Retinal pigment epithelial cell (primary cell): ENCODE results near the gene OSBPL9.
A peak's percentile ranks its signal among the peaks of the same experiment; 100 is the strongest.

Experiments
- DNase-seq: peaks from one replicate; pipeline ENCODE4 v3.0.0-alpha.2; 2010; ENCODE audit warnings: low read depth
- H3K4me3 ChIP-seq: 2 replicates; pipeline ENCODE4 v1.5.1; 2011; ENCODE audit warnings: mild to moderate bottlenecking, low read length, control low read depth, moderate library complexity
- TF ChIP-seq, protein P1 (sequence below): conservative IDR thresholded peaks from 2 replicates; pipeline ENCODE4 v1.5.1; 2011; ENCODE audit warnings: low read depth, low read length, control low read depth, inconsistent platforms

OSBPL9 gene

DNA sequence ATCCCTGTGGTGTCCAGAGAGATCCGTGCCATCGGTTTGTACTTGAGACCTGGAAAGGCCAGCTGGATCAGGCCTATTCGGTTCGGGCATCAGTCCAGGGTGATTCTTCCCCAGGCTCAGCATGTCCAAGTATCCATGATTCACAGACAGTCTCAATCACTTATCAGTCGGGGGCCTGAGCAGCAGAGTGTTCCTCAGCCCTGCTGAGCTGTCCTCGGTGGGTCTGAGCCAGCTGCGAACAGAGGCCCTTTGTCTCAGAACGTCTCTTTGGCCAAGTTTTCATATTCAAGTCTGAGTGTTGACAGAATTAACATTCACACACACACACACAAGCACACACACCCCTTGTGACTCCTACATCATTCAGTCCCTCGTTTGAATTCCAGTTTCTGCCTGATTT, 33.4 kb upstream of the OSBPL9 start:
- TF ChIP-seq, protein P1, sequence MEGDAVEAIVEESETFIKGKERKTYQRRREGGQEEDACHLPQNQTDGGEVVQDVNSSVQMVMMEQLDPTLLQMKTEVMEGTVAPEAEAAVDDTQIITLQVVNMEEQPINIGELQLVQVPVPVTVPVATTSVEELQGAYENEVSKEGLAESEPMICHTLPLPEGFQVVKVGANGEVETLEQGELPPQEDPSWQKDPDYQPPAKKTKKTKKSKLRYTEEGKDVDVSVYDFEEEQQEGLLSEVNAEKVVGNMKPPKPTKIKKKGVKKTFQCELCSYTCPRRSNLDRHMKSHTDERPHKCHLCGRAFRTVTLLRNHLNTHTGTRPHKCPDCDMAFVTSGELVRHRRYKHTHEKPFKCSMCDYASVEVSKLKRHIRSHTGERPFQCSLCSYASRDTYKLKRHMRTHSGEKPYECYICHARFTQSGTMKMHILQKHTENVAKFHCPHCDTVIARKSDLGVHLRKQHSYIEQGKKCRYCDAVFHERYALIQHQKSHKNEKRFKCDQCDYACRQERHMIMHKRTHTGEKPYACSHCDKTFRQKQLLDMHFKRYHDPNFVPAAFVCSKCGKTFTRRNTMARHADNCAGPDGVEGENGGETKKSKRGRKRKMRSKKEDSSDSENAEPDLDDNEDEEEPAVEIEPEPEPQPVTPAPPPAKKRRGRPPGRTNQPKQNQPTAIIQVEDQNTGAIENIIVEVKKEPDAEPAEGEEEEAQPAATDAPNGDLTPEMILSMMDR, result no peak
- no peak overlapping the region for H3K4me3 ChIP-seq
- peak; percentile 54 for DNase-seq

GRCh38 chr1:51584021-51584420, 32.9 kb upstream of the OSBPL9 start:
- TF ChIP-seq, protein P1, result no peak
- no peak for DNase-seq
- H3K4me3 ChIP-seq, result no peak overlapping the region

DNA sequence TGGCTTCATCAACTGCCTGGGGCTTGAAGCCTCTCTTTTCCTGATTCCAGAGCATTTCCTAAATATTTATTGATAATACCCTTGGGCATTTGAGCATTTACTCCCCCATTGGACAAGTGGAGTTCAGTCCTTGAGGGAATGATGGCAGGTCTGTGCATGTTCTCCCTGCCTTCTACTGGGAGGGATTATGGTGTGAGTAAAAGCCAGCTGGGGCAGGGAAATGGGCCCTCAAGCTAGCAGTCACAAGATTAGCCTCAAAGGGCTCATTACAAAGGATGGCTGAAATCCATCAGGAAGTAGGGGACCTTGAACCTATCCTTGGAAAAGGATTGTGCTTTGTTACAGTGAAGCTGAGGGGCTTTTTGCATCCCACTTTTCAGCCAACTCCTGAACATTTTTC, 24.2 kb upstream of the OSBPL9 start:
- TF ChIP-seq, protein P1, result no peak
- H3K4me3 ChIP-seq, result no peak overlapping the region
- no peak for DNase-seq

DNA sequence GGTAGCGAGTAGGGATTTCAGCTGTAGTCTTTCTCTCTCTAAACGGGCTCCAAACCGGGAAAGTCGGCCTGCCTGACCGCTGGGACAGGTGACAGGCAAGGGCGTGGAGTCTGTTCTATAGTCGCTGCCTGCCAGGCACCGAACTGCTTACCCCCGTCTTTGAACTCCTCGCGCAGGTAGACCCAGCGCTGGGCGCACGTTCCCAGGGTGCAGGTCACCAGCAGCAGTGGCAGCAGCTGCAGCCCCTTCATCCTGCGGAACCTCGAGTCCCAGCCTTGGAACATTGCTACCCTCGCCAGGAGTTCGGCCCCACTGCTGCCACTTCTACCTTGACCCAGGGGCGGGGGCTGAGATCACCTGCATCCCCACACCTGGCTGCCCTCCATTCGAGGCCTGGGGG, 22.2 kb upstream of the OSBPL9 start:
- H3K4me3 ChIP-seq, result no peak overlapping the region
- no peak for DNase-seq
- TF ChIP-seq, protein P1, result no peak

DNA sequence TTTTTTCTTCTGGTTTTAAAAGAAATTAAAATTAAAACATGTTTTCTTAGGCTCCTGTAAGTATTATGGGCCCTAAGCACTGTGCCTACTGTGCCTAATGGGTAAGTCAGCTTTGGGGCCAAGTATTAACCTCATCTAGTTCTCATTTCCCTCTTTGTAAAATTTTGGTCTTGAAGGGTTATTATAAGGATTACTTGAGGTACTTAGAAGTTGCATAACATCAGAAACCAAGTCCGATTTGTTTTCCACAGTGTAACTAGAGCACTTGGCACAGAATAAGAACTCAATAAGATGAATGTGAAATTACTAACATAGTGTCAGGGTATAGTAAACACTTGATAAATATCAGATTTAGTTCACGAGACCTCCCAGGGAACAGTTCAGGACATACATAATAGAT, 16.4 kb upstream of the OSBPL9 start:
- no peak for DNase-seq
- no peak overlapping the region for H3K4me3 ChIP-seq
- TF ChIP-seq, protein P1, result no peak

- H3K4me3 ChIP-seq, result no peak overlapping the region
- TF ChIP-seq, protein P1, result no peak
- no peak for DNase-seq
Measured at GRCh38 chr1:51600965-51601364, 15.9 kb upstream of the OSBPL9 start.

DNA sequence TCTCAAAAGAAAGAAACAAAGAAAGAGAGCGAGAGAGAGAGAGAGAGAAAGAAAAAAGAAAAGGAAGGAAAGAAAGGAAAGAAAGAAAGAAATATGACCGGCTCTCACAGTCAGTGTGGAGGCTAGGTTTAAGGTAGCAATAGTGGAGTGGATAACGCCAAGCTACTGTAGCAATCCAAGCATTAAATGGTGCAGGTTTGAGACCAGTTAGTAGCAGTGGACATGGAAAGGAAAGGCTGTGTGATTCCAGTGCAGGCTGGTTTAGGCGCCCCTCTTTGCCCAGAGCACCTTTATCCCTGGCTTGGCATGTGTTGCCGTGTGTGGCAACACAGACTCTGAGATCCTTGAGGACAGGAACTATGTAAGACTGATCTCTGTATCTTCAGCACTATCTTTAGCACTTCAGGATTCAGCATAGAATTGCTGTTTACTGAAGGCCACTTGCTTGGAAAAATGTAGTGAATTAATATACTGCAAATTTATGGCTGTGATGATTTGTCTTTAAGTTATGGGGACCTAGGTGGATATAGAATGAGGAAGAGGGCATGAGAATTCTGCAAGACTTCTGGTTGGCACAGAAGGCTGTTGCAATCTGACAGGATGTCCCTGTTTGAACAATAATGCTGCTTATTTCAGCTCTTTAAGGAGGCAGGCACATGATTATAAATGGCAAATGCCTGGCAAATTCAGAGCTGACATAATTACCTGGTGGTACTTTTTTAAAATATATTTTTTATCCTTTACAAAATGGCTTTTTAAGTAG, 10.8 kb upstream of the OSBPL9 start:
- no peak for DNase-seq
- no peak overlapping the region for H3K4me3 ChIP-seq
- TF ChIP-seq, protein P1, result no peak
